T47D (cell line): ENCODE results near the gene JUP.
"Not testable (repeated sequence)": the region's sequence is repeated elsewhere in the genome, so short reads cannot be mapped to it uniquely, and the experiment has no call there.

Source experiments
- DNase-seq, 2 experiments: peaks; one replicate each; pipeline versions ENCODE4 v3.0.0 to v3.0.0-alpha.2; 2011 to 2012; ENCODE audit warnings: low read depth in 1 of 2, low spot score in 1 of 2
- JUND ChIP-seq: IDR thresholded peaks from 2 replicates; pipeline ENCODE4 v1.6.1; 2012; ENCODE audit warnings: low read depth
- in situ Hi-C: cut with HindIII; loops from 2 replicates; pipeline ENCODE4 v1.10.0; 2016; ENCODE audit warnings: low sequenced_read_pairs, low pct_unique_long_range_greater_than_20kb

JUP gene

DNA sequence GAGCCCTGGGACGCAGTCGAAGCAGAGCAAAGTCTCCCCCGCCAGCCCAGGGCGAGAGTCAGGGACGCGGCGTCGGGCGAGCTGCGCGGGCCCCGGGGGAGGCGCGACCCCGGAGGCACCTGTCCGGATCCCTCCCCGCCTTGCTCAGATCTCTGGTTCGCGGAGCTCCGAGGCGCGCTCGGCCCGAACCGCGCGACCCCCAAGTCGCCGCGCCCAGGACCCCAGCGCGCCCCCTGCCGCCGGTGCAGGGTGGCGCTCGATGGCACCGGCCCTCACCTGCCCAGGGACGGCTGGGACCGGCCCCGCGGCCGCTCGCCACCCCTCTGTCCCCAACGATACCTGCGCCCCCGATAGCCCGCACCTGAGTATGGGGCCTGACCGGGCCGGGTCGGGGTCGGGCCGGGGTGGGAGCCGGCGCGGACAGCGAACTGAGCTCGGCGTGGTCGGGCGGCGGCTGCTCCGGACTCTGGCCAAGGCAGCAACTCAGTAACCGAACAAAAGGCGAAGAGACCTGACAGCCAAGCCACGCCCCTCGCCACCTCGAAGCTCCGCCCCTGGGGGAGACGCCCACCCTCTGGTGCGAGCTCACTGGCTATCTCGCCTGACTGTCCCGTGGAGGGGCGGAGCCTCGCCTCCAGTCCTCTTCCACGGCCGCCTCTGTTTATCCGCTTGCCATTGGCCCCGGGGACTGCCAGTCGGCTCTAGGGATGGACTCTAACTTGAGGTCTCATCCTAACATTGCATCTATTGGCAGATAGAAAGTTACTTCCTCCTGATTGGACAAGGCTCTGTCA lies at the start of gene JUP:
JUP (minus strand) TSS at position 485 of the 794 bp plus-strand sequence. CDS start 14,857 bp downstream, outside the sequence.
- no peak for TF ChIP-seq JUND
- in situ Hi-C loops = no loop called here
- DNase-seq = peak; percentile 99 to 100

DNA sequence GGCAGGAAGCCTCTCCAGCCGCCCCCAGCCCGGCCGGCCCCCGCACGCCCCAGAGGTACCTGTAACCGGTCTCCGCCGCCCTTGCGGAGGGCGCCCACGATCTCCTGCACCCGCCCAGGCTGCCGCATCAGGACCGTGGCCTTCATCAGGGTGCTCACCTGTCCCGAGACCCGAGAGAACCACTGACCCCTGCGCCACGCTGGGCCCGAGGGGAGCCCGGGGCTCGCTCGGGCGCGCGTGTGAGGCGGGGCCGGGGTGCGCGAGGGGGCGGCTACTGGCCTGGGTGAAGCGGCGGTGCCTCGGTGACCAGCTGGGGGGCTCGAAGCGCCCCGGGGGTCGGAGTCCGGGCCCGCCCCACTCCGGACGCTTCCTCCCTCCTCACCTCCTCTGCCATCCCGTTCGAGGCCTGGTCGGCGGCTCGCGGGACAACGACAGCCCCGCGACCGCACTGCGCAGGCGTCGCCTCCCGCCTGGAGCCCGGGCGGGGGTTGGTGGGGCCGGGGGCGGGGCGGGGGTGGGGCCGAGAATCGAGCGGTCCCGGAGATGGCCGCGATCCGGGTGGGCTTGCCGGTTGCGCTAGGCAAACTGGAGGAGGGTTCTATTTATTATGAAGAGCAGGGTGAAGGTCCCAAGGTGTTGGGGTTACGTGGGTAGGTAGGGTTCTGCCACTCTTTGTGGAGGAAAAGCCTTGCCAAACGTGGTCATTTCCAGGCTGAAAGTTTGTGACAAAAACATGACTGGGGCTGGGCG lies 49.5 kb upstream of the JUP start, which contains the start of gene NT5C3B:
NT5C3B (minus strand) TSS at position 433 of the 750 bp plus-strand sequence; CDS start at position 394, 39 bp downstream.
- peak; percentile 72 to 94 for DNase-seq
- in situ Hi-C loops = no loop called here
- no peak for TF ChIP-seq JUND

DNA sequence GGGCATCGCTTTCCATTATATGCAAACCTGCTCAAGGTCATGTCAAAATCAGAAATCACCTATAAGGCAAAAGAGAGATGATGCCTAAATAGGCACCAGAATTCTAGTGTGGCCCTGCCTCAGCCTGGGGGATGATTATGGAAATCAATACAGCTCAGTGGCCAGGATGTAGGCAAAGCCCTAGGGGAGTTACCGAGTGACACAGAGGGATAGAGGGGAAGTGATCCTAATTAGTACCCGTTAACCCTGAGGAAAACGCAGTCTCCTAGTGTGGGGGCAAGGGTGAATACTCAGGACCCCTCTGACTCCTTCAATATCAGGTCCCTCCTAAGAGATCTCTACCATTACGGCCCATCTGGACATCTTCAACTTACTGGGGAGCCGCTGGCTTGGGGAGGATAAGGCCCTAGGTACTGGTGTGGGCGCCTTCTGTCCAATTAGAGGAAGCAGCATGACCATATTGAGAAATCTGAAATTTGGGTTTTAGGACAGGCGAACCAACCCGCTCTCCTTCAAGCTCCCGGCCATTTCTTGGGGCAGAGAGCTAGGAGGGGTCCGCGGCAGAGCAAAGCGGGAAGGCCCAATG lies 48.8 kb upstream of the JUP start:
- in situ Hi-C loops = no loop called here
- peak in 1 of 2 experiments; percentile 57 for DNase-seq
- TF ChIP-seq JUND = no peak

DNA sequence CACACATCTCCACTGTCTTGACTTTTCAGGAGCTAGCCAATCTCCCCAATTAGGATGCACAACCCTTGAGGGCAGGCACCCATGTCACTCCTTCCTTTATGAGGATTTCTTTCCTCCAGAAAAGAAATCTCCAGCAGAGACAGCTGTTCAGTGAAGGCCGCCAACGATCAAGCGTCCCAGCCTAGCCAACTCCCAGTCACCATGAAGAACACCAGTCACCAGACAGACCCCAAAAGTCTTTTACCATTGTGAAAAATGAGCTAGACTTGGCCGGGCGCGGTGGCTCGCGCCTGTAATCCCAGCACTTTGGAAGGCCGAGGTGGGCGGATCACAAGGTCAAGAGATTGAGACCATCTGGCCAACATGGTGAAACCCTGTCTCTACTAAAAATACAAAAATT lies 43.5 kb upstream of the JUP start:
- in situ Hi-C loops, DNase-seq: not testable (repeated sequence)

DNA sequence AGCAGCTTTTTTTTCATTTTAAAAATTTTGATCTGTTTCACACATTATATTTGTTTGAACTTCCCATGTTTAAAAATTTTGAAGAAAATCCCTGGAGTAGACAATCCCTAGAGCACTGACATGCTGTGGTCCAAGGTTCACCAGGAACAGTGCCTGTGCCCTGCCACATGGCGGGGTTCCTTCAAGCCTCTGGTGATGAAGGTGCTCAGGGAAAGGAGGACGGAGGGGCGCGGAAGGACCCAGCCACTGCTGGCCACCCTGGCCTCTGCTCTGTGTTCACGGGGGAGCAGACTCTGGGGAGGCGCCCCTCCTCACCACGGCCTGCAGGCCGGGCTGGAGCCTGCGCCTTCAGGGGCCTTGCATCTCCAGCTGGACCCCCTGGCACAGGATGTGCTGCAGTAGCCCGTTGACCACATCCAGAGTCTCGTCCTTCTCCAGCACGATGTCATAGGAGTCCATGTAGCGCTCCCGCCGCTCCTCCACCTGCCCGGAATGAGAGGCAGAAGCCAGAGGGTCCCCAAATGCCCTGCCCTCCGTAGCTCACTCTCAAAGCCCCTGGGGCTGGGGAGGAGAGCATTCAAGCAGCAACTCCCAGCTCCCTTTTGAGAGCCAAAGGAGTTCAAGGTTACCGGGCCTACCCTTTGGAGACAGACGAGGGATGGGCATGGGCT lies 38.8 kb upstream of the JUP start:
- in situ Hi-C loops = no loop called here
- no peak for DNase-seq
- TF ChIP-seq JUND = no peak

DNA sequence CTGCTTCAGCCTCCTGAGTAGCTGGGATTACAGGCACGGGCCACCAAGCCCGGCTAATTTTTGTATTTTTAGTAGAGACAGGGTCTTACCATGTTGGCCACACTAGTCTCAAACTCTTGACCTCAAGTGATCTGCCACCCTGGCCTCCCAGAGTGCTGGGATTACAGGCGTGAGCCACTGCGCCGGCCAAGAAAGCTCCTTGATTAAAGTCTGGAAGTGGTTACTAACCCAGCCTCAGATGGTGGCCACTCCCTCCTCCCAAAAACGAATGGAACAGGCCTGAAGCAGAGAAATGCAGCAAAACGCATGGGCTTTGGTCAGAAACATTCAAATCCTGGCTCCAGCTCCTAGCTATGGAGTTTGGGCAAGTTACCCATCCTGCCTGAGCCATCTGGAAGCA lies 37.6 kb upstream of the JUP start:
- DNase-seq = no peak
- in situ Hi-C loops = no loop called here
- TF ChIP-seq JUND = no peak

DNA sequence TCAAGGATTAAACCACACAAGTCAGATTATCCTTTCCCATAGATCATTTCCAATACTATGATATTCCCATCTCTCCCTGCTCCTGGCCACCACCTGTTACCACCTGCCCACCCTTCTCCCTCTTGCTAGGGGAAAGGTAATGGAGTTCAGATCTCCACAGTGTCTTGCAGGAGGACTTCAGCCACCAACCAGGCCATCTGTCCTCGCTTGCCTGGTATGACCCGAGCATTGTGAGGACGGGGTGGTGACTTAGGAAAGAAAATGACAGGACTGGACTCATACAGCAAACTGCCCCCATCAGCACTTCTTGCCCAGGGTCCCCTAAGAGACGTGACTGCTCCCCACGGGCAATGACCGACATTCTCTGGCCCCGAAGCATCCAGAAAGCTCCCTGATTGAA lies 37.1 kb upstream of the JUP start:
- TF ChIP-seq JUND = no peak
- in situ Hi-C loops = no loop called here
- DNase-seq = no peak

DNA sequence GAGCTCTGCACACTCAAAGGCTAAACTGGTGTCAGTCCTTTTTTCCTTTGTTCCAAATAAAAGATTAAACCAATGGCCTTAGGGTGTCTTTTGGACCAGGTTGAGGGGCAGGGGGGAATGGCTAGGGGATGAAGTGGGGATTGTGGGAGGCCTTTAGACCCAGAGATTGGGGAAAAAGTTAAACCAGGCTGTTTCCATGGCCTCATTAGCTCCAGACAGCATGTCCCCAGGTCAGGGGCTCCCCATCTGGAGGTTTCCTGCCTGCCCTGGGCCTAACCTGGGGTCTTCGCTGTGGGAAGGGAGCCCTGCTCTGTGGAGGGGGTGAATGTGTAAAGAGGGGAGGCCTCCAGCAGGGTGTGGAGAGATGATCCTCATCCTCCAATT lies 36.6 kb upstream of the JUP start:
- no peak for TF ChIP-seq JUND
- in situ Hi-C loops = no loop called here
- no peak for DNase-seq

DNA sequence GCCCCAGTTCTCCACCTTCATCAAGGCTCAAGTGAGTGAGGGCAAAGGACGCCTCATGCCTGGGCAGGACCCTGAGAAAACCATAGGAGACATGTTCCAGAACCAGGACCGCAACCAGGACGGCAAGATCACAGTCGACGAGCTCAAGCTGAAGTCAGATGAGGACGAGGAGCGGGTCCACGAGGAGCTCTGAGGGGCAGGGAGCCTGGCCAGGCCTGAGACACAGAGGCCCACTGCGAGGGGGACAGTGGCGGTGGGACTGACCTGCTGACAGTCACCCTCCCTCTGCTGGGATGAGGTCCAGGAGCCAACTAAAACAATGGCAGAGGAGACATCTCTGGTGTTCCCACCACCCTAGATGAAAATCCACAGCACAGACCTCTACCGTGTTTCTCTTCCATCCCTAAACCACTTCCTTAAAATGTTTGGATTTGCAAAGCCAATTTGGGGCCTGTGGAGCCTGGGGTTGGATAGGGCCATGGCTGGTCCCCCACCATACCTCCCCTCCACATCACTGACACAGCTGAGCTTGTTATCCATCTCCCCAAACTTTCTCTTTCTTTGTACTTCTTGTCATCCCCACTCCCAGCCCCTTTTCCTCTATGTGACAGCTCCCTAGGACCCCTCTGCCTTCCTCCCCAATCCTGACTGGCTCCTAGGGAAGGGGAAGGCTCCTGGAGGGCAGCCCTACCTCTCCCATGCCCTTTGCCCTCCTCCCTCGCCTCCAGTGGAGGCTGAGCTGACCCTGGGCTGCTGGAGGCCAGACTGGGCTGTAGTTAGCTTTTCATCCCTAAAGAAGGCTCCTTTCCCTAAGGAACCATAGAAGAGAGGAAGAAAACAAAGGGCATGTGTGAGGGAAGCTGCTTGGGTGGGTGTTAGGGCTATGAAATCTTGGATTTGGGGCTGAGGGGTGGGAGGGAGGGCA lies 36.0 kb upstream of the JUP start:
- no peak for TF ChIP-seq JUND
- DNase-seq = no peak
- in situ Hi-C loops = no loop called here

DNA sequence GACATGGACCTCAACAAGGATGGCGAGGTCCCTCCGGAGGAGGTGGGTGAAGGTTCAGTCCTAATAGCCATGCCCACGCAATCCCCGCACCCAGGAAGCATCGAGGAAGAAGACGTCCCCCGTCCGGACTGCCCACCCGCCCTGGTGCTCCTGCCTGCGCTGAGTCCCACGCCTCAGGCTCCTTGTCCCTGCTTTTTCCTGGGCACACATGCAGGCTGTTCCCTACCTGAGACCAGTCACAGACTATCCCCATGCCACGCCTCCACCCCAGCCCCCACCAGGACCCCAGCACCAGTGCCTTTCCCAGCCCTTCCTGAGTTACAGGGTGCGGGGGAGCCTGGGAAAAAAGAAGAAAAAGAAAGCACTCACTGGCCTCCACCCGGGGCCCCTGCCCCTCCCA lies 35.3 kb upstream of the JUP start:
- DNase-seq = no peak
- in situ Hi-C loops = no loop called here
- no peak for TF ChIP-seq JUND

DNA sequence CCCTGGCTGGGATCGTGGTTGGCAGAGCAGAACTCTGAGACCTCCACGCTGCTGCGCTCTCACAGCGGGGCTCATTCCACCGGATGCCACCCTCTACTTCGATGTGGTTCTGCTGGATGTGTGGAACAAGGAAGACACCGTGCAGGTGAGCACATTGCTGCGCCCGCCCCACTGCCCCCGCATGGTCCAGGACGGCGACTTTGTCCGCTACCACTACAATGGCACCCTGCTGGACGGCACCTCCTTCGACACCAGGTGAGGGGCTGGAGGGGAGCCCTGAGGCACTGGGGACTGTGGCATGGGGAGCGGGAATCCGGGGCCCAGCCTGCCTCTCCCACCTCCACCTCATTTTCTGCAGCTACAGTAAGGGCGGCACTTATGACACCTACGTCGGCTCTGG lies 31.5 kb upstream of the JUP start:
- TF ChIP-seq JUND = no peak
- DNase-seq = no peak
- in situ Hi-C loops = no loop called here
